ENCODE measurements around the gene GRIN3A. TPM values are rescaled to one million over a fixed set of nuclear protein-coding genes. Genes with fewer than 3 reads are reported as not detected.

GRIN3A gene
- total and polyA plus RNA-seq, 5 experiments from 2014 or later = 0.05 to 0.12 (median 0.09) TPM; not detected in 2

Other genes starting within 250 kb of the GRIN3A start
- gene RNF20, start 204.8 kb downstream of the GRIN3A start, total RNA-seq = 10 to 100 TPM; 48.6 to 53.8 TPM
- gene RNF20, start 204.8 kb downstream of the GRIN3A start, polyA plus RNA-seq = 10 to 100 TPM; 30.6 to 48.2 (median 43.6) TPM
- gene PPP3R2, start 143.7 kb downstream of the GRIN3A start, total RNA-seq = not detected
- not detected for gene PPP3R2, start 143.7 kb downstream of the GRIN3A start, polyA plus RNA-seq

Data from naive thymus-derived CD8-positive, alpha-beta T cell (primary cell).